T-helper 1 cell treated with Interleukin-12 subunit alpha and Interleukin-12 subunit beta and Interleukin-4 antibody, amounts not matched to agents 30 μg/mL and 1 μg/mL, for 36 hours (primary cell): ENCODE measurements around the gene TTR.

Experiments
- H3K27ac Mint-ChIP-seq: one replicate; pipeline ENCODE4 v1.8.0; 2021; ENCODE audit warnings: mild to moderate bottlenecking, mixed read lengths
- H3K27me3 Mint-ChIP-seq: one replicate; pipeline ENCODE4 v1.8.0; 2021; ENCODE audit warnings: low read depth, mixed read lengths
- H3K36me3 Mint-ChIP-seq: one replicate; pipeline ENCODE4 v1.8.0; 2021; ENCODE audit warnings: low read depth, mixed read lengths
- H3K4me1 Mint-ChIP-seq: one replicate; pipeline ENCODE4 v1.8.0; 2021; ENCODE audit warnings: low read depth, mixed read lengths
- H3K4me3 Mint-ChIP-seq: one replicate; pipeline ENCODE4 v1.8.0; 2021; ENCODE audit warnings: mild to moderate bottlenecking, moderate library complexity, mixed read lengths
- H3K9me3 Mint-ChIP-seq: one replicate; pipeline ENCODE4 v1.8.0; 2021; ENCODE audit warnings: mixed read lengths

TTR gene

DNA sequence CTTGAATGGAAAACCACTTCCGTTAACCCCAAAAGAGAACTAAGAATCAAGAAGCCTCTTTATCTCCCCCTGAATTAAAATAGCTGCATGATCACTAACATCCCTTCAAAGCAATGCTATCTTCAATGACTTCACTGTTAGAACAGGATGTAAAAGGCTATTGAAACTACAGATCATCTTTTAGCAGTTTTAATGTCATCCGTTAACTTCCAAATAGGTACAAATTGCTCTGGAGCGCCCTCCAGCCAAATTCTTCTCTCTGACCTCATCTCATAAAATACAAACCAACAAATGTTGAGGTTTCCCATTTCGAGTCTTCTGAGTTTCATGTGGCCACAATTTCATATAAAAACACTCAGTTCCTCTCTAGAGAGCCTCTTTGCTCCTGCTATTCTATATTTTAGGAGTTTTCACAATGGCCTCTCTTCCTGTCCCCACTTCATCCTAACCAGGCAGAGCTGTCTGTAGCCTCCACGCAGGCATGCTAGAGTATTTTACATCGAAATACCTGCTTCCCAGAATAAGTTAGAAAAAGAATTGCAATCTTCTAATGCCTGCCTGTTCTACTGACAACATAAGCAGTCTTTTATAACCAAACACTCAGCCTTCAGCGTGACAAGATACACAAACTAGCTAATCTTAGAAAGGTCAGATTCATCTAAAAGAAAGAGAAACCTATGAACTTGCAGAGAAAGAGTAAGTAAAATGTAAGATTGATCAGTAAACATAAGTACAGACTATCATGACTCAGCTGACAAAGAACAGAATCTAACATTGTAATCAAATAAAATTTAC, 54.9 kb downstream of the TTR start:
- Mint-ChIP-seq H3K27me3 (peaks cover 18% of the 10 kb centered on the region), H3K36me3 (no peaks in the 10 kb centered on the region), H3K27ac (no peak overlapping the region), H3K4me3 (no peak overlapping the region), H3K9me3 (no peaks in the 10 kb centered on the region), H3K4me1 (peaks cover 7% of the 10 kb centered on the region)

- H3K4me1 Mint-ChIP-seq: peaks cover 7% of the 10 kb centered on the region
- H3K27me3 Mint-ChIP-seq: peaks cover 16% of the 10 kb centered on the region
- H3K9me3 Mint-ChIP-seq: no peaks in the 10 kb centered on the region
- no peaks in the 10 kb centered on the region for H3K36me3 Mint-ChIP-seq
- no peak overlapping the region for H3K27ac Mint-ChIP-seq
- no peak overlapping the region for H3K4me3 Mint-ChIP-seq
Measured at GRCh38 chr18:31647127-31647753, 55.6 kb downstream of the TTR start.
